K562 (cell line): Measurements from ENCODE around the gene GKN1. TPM values are rescaled to one million over a fixed set of nuclear protein-coding genes. Genes with fewer than 3 reads are reported as not detected.
A peak's percentile ranks its signal among the peaks of the same experiment; 100 is the strongest.

ENCODE experiments used
- DLX4 ChIP-seq: fragments of 250-450 bp; sonication (Bioruptor Pico); IDR thresholded peaks from 2 replicates; pipeline ENCODE4 v1.6.1; 2021; ENCODE audit warnings: mild to moderate bottlenecking
- E4F1 ChIP-seq: fragments of 250-450 bp; sonication (Bioruptor Pico); IDR thresholded peaks from 2 replicates; pipeline ENCODE4 v1.5.0; 2021; ENCODE audit warnings: mild to moderate bottlenecking, borderline replicate concordance
- EP300 ChIP-seq: IDR thresholded peaks from 2 replicates; pipeline ENCODE4 v1.6.1; 2012; ENCODE audit warnings: low read length, improper control_type of control experiment
- MAFF ChIP-seq: IDR thresholded peaks from 2 replicates; pipeline ENCODE4 v1.6.1; 2012; ENCODE audit warnings: low read length, improper control_type of control experiment
- MAFG ChIP-seq: fragments of 450-650 bp; conservative IDR thresholded peaks from 2 replicates; pipeline ENCODE4 v1.6.1; 2016; ENCODE audit warnings: missing genetic modification characterization, missing compliant biosample characterization
- NFE2L1 ChIP-seq: fragments of 450-650 bp; IDR thresholded peaks from 2 replicates; pipeline ENCODE4 v1.6.1; 2016; ENCODE audit warnings: missing genetic modification characterization, low read depth, mild to moderate bottlenecking, missing compliant biosample characterization, moderate library complexity, borderline replicate concordance
- PHTF2 ChIP-seq: fragments of 250-450 bp; sonication (Bioruptor Pico); IDR thresholded peaks from 2 replicates; pipeline ENCODE4 v1.5.0; 2021; ENCODE audit warnings: mild to moderate bottlenecking
- POLR3G ChIP-seq: IDR thresholded peaks from 2 replicates; pipeline ENCODE4 v1.6.1; 2011; ENCODE audit not compliant: insufficient read length, insufficient replicate concordance; ENCODE audit errors: extremely low read depth
- REST ChIP-seq, 2 experiments: fragments of 450-650 bp; formaldehyde crosslinking in 1 of 2; IDR thresholded peaks; 2 replicates each; pipeline versions ENCODE4 v1.4.0 to v1.6.1; 2014 to 2020; ENCODE audit warnings: mild to moderate bottlenecking in 2 of 2, borderline replicate concordance in 1 of 2, low read depth in 1 of 2
- RNF2 ChIP-seq: sonication (generic); IDR thresholded peaks from 2 replicates; pipeline ENCODE4 v1.6.1; 2016
- TEAD1 ChIP-seq, 2 experiments: fragments of 450-650 bp in 1 of 2; sonication (generic) in 1 of 2; formaldehyde crosslinking; IDR thresholded peaks; 2 replicates each; pipeline versions ENCODE4 v1.4.0 to v1.8.0; 2020 to 2022; ENCODE audit warnings: mild to moderate bottlenecking in 2 of 2, missing genetic modification reagents in 1 of 2
- ZNF324 ChIP-seq: fragments of 250-450 bp; sonication (Bioruptor Pico); IDR thresholded peaks from 2 replicates; pipeline ENCODE4 v1.4.0; 2020; ENCODE audit warnings: mild to moderate bottlenecking
- ZNF444 ChIP-seq: fragments of 250-450 bp; sonication (Bioruptor Pico); IDR thresholded peaks from 2 replicates; pipeline ENCODE4 v1.4.0; 2020; ENCODE audit warnings: mild to moderate bottlenecking, moderate library complexity
- ZNF589 ChIP-seq: fragments of 200-800 bp; sonication (Bioruptor generic); IDR thresholded peaks from 2 replicates; pipeline ENCODE4 v1.6.1; 2016; ENCODE audit warnings: low read depth, missing genetic modification characterization, missing compliant biosample characterization
- polyA plus RNA-seq, 8 experiments: library from polyadenylated mRNA; depleted of rRNA in 4 of 8; stranded (reverse) in 5 of 8; unstranded in 3 of 8; fragments of >200 nt; fragmentation: Nextera tagmentation in 2 of 8; fragmentation: Illumina TruSeq in 1 of 8; extraction: Ambion mirVana in 2 of 8; extraction: Trizol in 1 of 8; gene quantifications; 2 replicates each; pipeline versions ENCODE4 v1.2.1 to v1.2.3, GENCODE V29; 2011 to 2014; ENCODE audit warnings: inconsistent platforms in 1 of 8, missing spikeins in 1 of 8
- total RNA-seq, 7 experiments: library from RNA; depleted of rRNA in 6 of 7; stranded (reverse); fragments of >200 nt in 6 of 7; fragmentation: Illumina TruSeq in 2 of 7; extraction: Trizol in 2 of 7; gene quantifications; 2 replicates each; pipeline versions ENCODE4 v1.2.1 to v1.2.3, GENCODE V29; 2011 to 2021; ENCODE audit warnings: low replicate concordance in 1 of 7

GKN1 gene
- total and polyA plus RNA-seq, 9 of the 15 experiments (the other 6 are each of a cell fraction or from before 2014, with no cell fraction given): not detected

- TF ChIP-seq REST (IDR thresholded peaks at IDR 0.05; ENCODE audit: borderline replicate concordance) (peak; percentile 67), REST (CRISPR knock-in tag; IDR thresholded peaks at IDR 0.05; ENCODE audit: low read depth) (peak; percentile 62; the same call in 1 of the 2 replicates), E4F1 (CRISPR knock-in tag) (no peak), ZNF589 (CRISPR knock-in tag) (no peak), PHTF2 (no peak), NFE2L1 (tag) (peak; percentile 87), MAFF (peak; percentile 97), TEAD1 (CRISPR knock-in tag; IDR thresholded peaks at IDR 0.05) (no peak), EP300 (no peak), RNF2 (no peak), POLR3G (no peak), ZNF324 (CRISPR knock-in tag) (no peak), MAFG (tag) (peak; percentile 99), DLX4 (no peak), ZNF444 (CRISPR knock-in tag) (no peak)
Measured at GRCh38 chr2:69017080-69017479, 42.6 kb downstream of the GKN1 start (continued).
